Subcutaneous abdominal adipose tissue (tissue), 5 donors: ENCODE measurements around the gene PAK2.
"Not testable (repeated sequence)": the region's sequence is repeated elsewhere in the genome, so short reads cannot be mapped to it uniquely, and the experiment has no call there.

ENCODE experiments used
- H3K27ac ChIP-seq: one replicate; pipeline ENCODE4 v1.7.0; 2013; ENCODE audit warnings: low read depth, mild to moderate bottlenecking, inconsistent platforms, low read length, moderate library complexity
- H3K27me3 ChIP-seq, 5 donors: one replicate each; pipeline ENCODE4 v1.7.0; 2013; ENCODE audit warnings: low read length in 5 of 5, inconsistent platforms in 1 of 5; ENCODE audit not compliant: control insufficient read depth in 5 of 5, insufficient read depth in 4 of 5
- H3K36me3 ChIP-seq, 5 donors: one replicate each; pipeline ENCODE4 v1.7.0; 2013; ENCODE audit warnings: low read length in 5 of 5; ENCODE audit not compliant: control insufficient read depth in 5 of 5, insufficient read depth in 5 of 5
- H3K4me1 ChIP-seq, 5 donors: one replicate each; pipeline ENCODE4 v1.7.0; 2013; ENCODE audit warnings: low read length in 5 of 5, mild to moderate bottlenecking in 3 of 5, moderate library complexity in 1 of 5; ENCODE audit not compliant: control insufficient read depth in 5 of 5, insufficient read depth in 5 of 5
- H3K4me3 ChIP-seq, 5 donors: one replicate each; pipeline ENCODE4 v1.7.0; 2013; ENCODE audit warnings: low read length in 5 of 5, low read depth in 1 of 5
- H3K9ac ChIP-seq, 5 donors: one replicate each; pipeline ENCODE4 v1.7.0; 2013; ENCODE audit warnings: low read length in 5 of 5, mild to moderate bottlenecking in 4 of 5, moderate library complexity in 3 of 5
- H3K9me3 ChIP-seq, 5 donors: one replicate each; pipeline ENCODE4 v1.7.0; 2013; ENCODE audit warnings: low read length in 5 of 5; ENCODE audit not compliant: control insufficient read depth in 5 of 5
- donor health status: healthy.
- donor health status: healthy.
- donor health status: healthy.
- donor health status: healthy.
- donor health status: healthy.

Gene PAK2

GRCh38 chr3:196800742-196801434 lies 61.2 kb downstream of the PAK2 start:
- no peaks in the 10 kb centered on the region for H3K9me3 ChIP-seq
- H3K4me1 ChIP-seq: no peaks in the 10 kb centered on the region
- H3K36me3 ChIP-seq: peaks cover 19 to 32% (median 24%) of the 10 kb centered on the region in 5 donors
- no peak overlapping the region for H3K4me3 ChIP-seq
- no peak overlapping the region for H3K9ac ChIP-seq
- no peak overlapping the region for H3K27ac ChIP-seq
- H3K27me3 ChIP-seq: no peaks in the 10 kb centered on the region

- H3K4me1 ChIP-seq: no peaks in the 10 kb centered on the region
- H3K9me3 ChIP-seq: no peaks in the 10 kb centered on the region
- peaks cover 28 to 58% (median 45%) of the 10 kb centered on the region in 5 donors for H3K36me3 ChIP-seq
- no peak overlapping the region for H3K9ac ChIP-seq
- H3K27me3 ChIP-seq: no peaks in the 10 kb centered on the region
- no peak overlapping the region for H3K4me3 ChIP-seq
- H3K27ac ChIP-seq: no peak overlapping the region
Measured at GRCh38 chr3:196803891-196804468, 64.3 kb downstream of the PAK2 start.

- H3K9ac ChIP-seq: no peak overlapping the region
- H3K9me3 ChIP-seq: no peaks in the 10 kb centered on the region
- H3K36me3 ChIP-seq: peaks cover 28 to 59% (median 49%) of the 10 kb centered on the region in 5 donors
- no peak overlapping the region for H3K27ac ChIP-seq
- H3K4me3 ChIP-seq: no peak overlapping the region
- H3K4me1 ChIP-seq: no peaks in the 10 kb centered on the region
- no peaks in the 10 kb centered on the region for H3K27me3 ChIP-seq
Measured at GRCh38 chr3:196804773-196805172, 65.1 kb downstream of the PAK2 start.

GRCh38 chr3:196810963-196811581 lies 71.4 kb downstream of the PAK2 start:
- H3K4me3 ChIP-seq: no peak overlapping the region
- H3K9ac ChIP-seq: no peak overlapping the region
- H3K9me3 ChIP-seq: no peaks in the 10 kb centered on the region
- peaks cover 45 to 80% (median 59%) of the 10 kb centered on the region in 5 donors for H3K36me3 ChIP-seq
- no peaks in the 10 kb centered on the region for H3K4me1 ChIP-seq
- no peak overlapping the region for H3K27ac ChIP-seq
- no peaks in the 10 kb centered on the region for H3K27me3 ChIP-seq

GRCh38 chr3:196812853-196813252 lies 73.2 kb downstream of the PAK2 start:
- Histone ChIP-seq H3K27ac (no peak overlapping the region), H3K9ac (no peak overlapping the region), H3K4me3 (no peak overlapping the region), H3K9me3 (no peaks in the 10 kb centered on the region), H3K4me1 (no peaks in the 10 kb centered on the region), H3K36me3 (peaks cover 37 to 73% (median 46%) of the 10 kb centered on the region in 5 donors), H3K27me3 (no peaks in the 10 kb centered on the region)

- H3K36me3 ChIP-seq: peaks cover 39 to 74% (median 51%) of the 10 kb centered on the region in 5 donors
- H3K9me3 ChIP-seq: no peaks in the 10 kb centered on the region
- no peak overlapping the region for H3K27ac ChIP-seq
Measured at GRCh38 chr3:196813903-196814302, 74.2 kb downstream of the PAK2 start.

GRCh38 chr3:196821806-196822355 lies 82.2 kb downstream of the PAK2 start:
- Histone ChIP-seq H3K27ac (no peak overlapping the region), H3K4me1 (no peaks in the 10 kb centered on the region), H3K36me3 (peaks cover 19 to 87% (median 67%) of the 10 kb centered on the region in 5 donors)

More at GRCh38 chr3:196813903-196814302, 74.2 kb downstream of the PAK2 start:
- H3K4me3 ChIP-seq: no peak overlapping the region
- H3K9ac ChIP-seq: no peak overlapping the region
- H3K4me1 ChIP-seq: no peaks in the 10 kb centered on the region
- no peaks in the 10 kb centered on the region for H3K27me3 ChIP-seq

GRCh38 chr3:196829651-196830050 lies 90.0 kb downstream of the PAK2 start:
- not testable (repeated sequence) for H3K9ac ChIP-seq, H3K4me1 ChIP-seq, H3K27me3 ChIP-seq, H3K9me3 ChIP-seq, H3K4me3 ChIP-seq, H3K27ac ChIP-seq
- peaks cover 19 to 60% (median 31%) of the 10 kb centered on the region in 5 donors for H3K36me3 ChIP-seq

More at GRCh38 chr3:196821806-196822355, 82.2 kb downstream of the PAK2 start:
- Histone ChIP-seq H3K27me3 (no peaks in the 10 kb centered on the region), H3K9ac (no peak overlapping the region), H3K9me3 (no peaks in the 10 kb centered on the region), H3K4me3 (no peak overlapping the region)

- Histone ChIP-seq H3K9ac (no peak overlapping the region), H3K9me3 (no peaks in the 10 kb centered on the region)
Measured at GRCh38 chr3:196835086-196835485, 95.4 kb downstream of the PAK2 start.

GRCh38 chr3:196836626-196837025 lies 97.0 kb downstream of the PAK2 start:
- H3K9ac ChIP-seq, H3K36me3 ChIP-seq, H3K9me3 ChIP-seq, H3K4me3 ChIP-seq, H3K27ac ChIP-seq, H3K27me3 ChIP-seq, H3K4me1 ChIP-seq: not testable (repeated sequence)

More at GRCh38 chr3:196835086-196835485, 95.4 kb downstream of the PAK2 start:
- no peaks in the 10 kb centered on the region for H3K27me3 ChIP-seq
- peaks cover 0 to 2% (median 0%) of the 10 kb centered on the region in 5 donors for H3K4me1 ChIP-seq
- H3K27ac ChIP-seq: no peak overlapping the region
- no peak overlapping the region for H3K4me3 ChIP-seq
- H3K36me3 ChIP-seq: peaks cover 6 to 21% (median 12%) of the 10 kb centered on the region in 5 donors
